ENCODE data around the gene C1QTNF9B.
"Not testable (repeated sequence)": the region's sequence is repeated elsewhere in the genome, so short reads cannot be mapped to it uniquely, and the experiment has no call there.

Gene C1QTNF9B

DNA sequence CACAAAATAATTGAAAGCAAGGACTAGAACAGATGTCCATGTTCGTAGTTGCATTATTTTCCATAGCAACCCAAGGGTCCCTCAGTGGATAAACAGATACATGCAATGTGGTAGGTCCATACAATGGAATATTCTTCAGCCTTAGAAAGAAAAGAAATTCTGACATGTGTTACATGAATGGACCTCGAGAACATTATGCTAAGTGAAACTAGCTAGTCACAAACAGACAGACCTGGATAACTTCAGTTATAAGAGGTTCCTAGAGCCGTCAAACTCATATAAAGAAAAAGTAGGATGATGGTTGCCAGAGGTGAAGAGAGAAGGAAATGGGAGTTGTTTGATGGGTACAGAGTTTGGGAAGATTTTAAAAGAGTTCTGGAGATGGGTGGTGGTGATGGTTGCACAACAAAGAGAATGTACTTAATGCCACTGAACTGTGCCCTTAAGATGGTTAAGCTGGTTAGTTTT lies at the start of gene C1QTNF9B:
C1QTNF9B (minus strand) TSS at position 51 of the 468 bp plus-strand sequence.
- not testable (repeated sequence) for H3K4me3 ChIP-seq (ENCODE audit: low read length); DNase-seq (ENCODE audit: low read depth, low spot score); H3K27me3 ChIP-seq (ENCODE audit: control insufficient read depth, insufficient read depth, low read length); H3K27ac ChIP-seq (ENCODE audit: low read length); H3K4me1 ChIP-seq (ENCODE audit: control insufficient read depth, insufficient read depth, low read length); H3K36me3 ChIP-seq (ENCODE audit: control insufficient read depth, insufficient read depth, low read length); H3K9me3 ChIP-seq (ENCODE audit: control insufficient read depth, insufficient read depth, low read length)
- no CpG with 5 or more reads among the region's 3 CpGs for WGBS (ENCODE audit: insufficient coverage, insufficient read length)

DNA sequence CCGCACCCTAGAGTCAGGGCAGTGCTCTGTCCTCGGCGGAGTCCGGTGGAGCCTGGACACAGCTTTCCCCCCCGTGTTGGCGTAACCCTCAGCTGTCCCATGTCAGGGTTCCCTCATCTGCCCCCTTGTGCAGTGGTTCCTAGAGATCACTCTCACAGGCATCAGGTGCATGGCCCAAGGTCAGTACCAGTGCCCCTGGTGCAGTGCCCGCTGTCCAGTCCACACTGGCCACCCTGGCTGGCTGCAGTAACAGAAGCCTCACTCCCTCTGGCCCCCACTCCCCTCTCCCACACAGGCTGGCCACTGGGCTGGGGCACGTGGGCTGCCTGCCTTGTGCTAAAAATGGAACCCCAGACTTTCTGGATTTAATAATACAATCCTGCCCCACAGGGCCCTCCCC lies 49.6 kb upstream of the C1QTNF9B start:
- Histone ChIP-seq H3K4me3 (ENCODE audit: low read length) (no peak overlapping the region), H3K27ac (ENCODE audit: low read length) (no peak overlapping the region), H3K9me3 (ENCODE audit: control insufficient read depth, insufficient read depth, low read length) (no peaks in the 10 kb centered on the region), H3K4me1 (ENCODE audit: control insufficient read depth, insufficient read depth, low read length) (no peaks in the 10 kb centered on the region), H3K36me3 (ENCODE audit: control insufficient read depth, insufficient read depth, low read length) (no peaks in the 10 kb centered on the region), H3K27me3 (ENCODE audit: control insufficient read depth, insufficient read depth, low read length) (no peaks in the 10 kb centered on the region)
- WGBS (ENCODE audit: insufficient coverage, insufficient read length) = no CpG with 5 or more reads among the region's 8 CpGs
- no peak for DNase-seq (ENCODE audit: low read depth, low spot score)

DNA sequence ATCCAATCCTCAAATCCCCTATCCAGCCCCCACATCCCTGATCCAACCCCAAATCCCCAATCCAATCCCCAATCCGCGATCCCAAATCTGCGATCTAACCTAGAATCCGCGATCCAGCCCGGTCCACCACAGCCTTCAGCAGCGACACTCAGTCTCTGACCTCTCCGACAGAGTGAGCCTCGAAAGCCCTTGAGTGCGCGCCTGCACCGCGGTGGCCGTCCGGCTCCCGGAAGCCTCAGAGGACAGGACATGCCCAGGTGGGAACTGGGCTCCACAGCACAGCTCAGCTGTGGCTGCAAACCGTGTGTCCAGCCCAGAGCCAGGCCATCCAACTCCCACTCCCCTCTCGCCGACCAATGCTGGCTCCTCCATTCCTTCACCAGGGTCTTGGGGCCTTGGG lies 48.8 kb upstream of the C1QTNF9B start:
- no peak for DNase-seq (ENCODE audit: low read depth, low spot score)
- H3K4me1 ChIP-seq (ENCODE audit: control insufficient read depth, insufficient read depth, low read length) = no peaks in the 10 kb centered on the region
- H3K27ac ChIP-seq (ENCODE audit: low read length) = no peak overlapping the region
- H3K36me3 ChIP-seq (ENCODE audit: control insufficient read depth, insufficient read depth, low read length) = no peaks in the 10 kb centered on the region
- no peak overlapping the region for H3K4me3 ChIP-seq (ENCODE audit: low read length)
- H3K9me3 ChIP-seq (ENCODE audit: control insufficient read depth, insufficient read depth, low read length) = no peaks in the 10 kb centered on the region
- 100% methylated on average over 3 of the region's 19 CpGs for WGBS (ENCODE audit: insufficient coverage, insufficient read length)
- no peaks in the 10 kb centered on the region for H3K27me3 ChIP-seq (ENCODE audit: control insufficient read depth, insufficient read depth, low read length)

DNA sequence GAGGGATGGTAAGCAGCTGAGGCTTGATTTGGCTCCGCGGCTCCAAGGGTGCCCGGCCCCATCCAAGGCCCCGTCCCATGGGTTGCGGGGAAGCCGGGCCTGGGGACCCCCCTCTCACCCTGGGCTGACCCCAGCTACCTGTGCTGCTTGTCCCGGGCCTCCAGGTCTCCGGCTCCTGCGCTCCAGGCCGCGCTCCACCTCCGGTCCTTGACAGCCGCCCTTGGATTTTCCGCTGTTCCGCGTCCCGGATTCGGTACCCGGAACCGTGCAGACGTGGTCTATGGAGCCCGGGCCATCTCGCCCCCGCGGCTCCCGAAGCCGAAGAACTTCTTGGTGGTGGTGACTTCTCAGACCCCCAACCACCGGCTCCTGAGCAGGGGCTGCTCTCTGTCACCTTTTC lies 48.3 kb upstream of the C1QTNF9B start:
- Histone ChIP-seq H3K36me3 (ENCODE audit: control insufficient read depth, insufficient read depth, low read length) (no peaks in the 10 kb centered on the region), H3K4me1 (ENCODE audit: control insufficient read depth, insufficient read depth, low read length) (no peaks in the 10 kb centered on the region), H3K27me3 (ENCODE audit: control insufficient read depth, insufficient read depth, low read length) (no peaks in the 10 kb centered on the region), H3K4me3 (ENCODE audit: low read length) (no peak overlapping the region), H3K9me3 (ENCODE audit: control insufficient read depth, insufficient read depth, low read length) (no peaks in the 10 kb centered on the region), H3K27ac (ENCODE audit: low read length) (no peak overlapping the region)
- WGBS (ENCODE audit: insufficient coverage, insufficient read length) = no CpG with 5 or more reads among the region's 28 CpGs
- no peak for DNase-seq (ENCODE audit: low read depth, low spot score)

DNA sequence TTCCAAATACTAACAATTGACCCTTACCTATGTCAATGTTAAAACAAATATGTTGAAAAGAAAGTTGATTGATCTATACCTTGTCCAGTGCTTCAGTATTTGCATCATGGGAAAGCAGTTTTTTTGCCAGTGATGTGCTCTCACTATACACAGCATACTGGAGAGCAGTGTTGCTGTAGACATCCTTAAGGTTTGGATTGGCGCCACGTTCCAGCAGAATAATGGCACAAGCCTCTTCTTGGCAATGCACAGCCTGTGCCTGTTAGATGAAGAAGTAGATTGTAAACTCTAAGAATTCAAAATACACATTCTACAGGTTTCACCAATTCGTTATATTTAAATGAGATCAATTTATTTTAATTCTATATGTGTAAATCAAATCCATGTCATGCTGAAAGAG lies 43.9 kb upstream of the C1QTNF9B start:
- no peak overlapping the region for H3K4me3 ChIP-seq (ENCODE audit: low read length)
- H3K4me1 ChIP-seq (ENCODE audit: control insufficient read depth, insufficient read depth, low read length) = no peaks in the 10 kb centered on the region
- whole genome bisulfite sequencing (ENCODE audit: insufficient coverage, insufficient read length) = no CpG with 5 or more reads among the region's 3 CpGs
- H3K27me3 ChIP-seq (ENCODE audit: control insufficient read depth, insufficient read depth, low read length) = no peaks in the 10 kb centered on the region
- no peaks in the 10 kb centered on the region for H3K9me3 ChIP-seq (ENCODE audit: control insufficient read depth, insufficient read depth, low read length)
- DNase-seq (ENCODE audit: low read depth, low spot score) = no peak
- no peak overlapping the region for H3K27ac ChIP-seq (ENCODE audit: low read length)
- H3K36me3 ChIP-seq (ENCODE audit: control insufficient read depth, insufficient read depth, low read length) = no peaks in the 10 kb centered on the region

DNA sequence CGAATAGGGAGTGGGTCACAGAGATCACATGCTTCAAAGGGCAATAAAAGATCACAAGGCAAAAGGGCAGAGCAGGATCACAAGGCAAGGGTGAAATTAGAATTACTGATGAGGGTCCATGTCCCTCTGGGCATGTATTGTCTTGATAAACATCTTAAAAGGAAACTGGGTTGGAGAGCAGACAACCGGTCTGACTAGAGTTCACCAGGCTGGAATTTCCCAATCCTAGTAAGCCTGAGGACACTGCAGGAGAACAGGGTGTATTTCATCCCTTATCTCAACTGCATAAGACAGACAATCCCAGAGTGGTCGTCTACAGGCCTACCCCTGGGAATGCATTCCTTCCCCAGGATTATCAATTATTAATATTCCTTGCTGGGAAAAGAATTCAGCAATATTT lies 42.4 kb upstream of the C1QTNF9B start:
- not testable (repeated sequence) for H3K27ac ChIP-seq (ENCODE audit: low read length); H3K9me3 ChIP-seq (ENCODE audit: control insufficient read depth, insufficient read depth, low read length); H3K27me3 ChIP-seq (ENCODE audit: control insufficient read depth, insufficient read depth, low read length); DNase-seq (ENCODE audit: low read depth, low spot score); H3K36me3 ChIP-seq (ENCODE audit: control insufficient read depth, insufficient read depth, low read length); H3K4me3 ChIP-seq (ENCODE audit: low read length); H3K4me1 ChIP-seq (ENCODE audit: control insufficient read depth, insufficient read depth, low read length)
- WGBS (ENCODE audit: insufficient coverage, insufficient read length) = no CpG with 5 or more reads among the region's 3 CpGs

DNA sequence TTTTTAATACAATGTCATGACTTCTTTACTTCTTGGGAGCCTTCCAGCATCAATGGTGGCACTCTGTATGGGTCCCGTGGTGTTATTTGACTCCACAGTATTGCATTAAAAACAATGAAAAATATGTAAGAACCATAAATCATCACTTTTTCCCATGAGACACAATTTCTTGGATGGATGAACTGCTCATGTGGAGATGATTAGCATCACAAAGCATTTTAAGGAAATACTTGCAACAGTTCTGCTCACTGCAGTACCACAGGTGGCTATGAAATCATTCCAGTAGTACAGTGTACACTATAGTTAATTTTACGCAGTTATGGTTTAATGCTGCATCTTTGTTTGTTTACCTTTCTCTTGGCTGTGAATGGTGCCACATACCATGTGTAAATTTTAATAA lies 37.2 kb upstream of the C1QTNF9B start:
- H3K9me3 ChIP-seq (ENCODE audit: control insufficient read depth, insufficient read depth, low read length) = no peaks in the 10 kb centered on the region
- no CpG with 5 or more reads among the region's 2 CpGs for WGBS (ENCODE audit: insufficient coverage, insufficient read length)

DNA sequence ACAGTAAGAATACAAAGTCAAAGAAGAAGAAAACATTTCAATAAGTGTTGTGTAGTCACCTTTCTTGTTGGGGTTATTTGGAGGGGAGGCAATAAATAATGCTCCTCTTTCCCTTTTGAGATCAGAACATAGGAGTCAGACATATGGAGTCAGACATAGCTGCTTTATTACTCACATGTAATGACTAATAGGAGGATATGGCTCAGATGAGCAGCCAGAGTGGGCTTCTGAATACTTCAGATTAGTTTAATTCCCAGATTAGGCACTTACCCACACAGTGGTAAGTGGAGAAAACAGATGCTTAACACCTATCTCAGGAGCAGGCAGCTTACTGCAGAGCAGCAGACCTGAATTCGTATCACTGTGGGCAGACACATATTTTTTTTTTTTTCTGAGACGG lies 31.7 kb upstream of the C1QTNF9B start:
- Histone ChIP-seq H3K4me1 (ENCODE audit: control insufficient read depth, insufficient read depth, low read length) (no peaks in the 10 kb centered on the region), H3K4me3 (ENCODE audit: low read length) (no peak overlapping the region), H3K27me3 (ENCODE audit: control insufficient read depth, insufficient read depth, low read length) (no peaks in the 10 kb centered on the region), H3K36me3 (ENCODE audit: control insufficient read depth, insufficient read depth, low read length) (no peaks in the 10 kb centered on the region), H3K9me3 (ENCODE audit: control insufficient read depth, insufficient read depth, low read length) (no peaks in the 10 kb centered on the region), H3K27ac (ENCODE audit: low read length) (no peak overlapping the region)
- no CpG with 5 or more reads among the region's 2 CpGs for WGBS (ENCODE audit: insufficient coverage, insufficient read length)
- DNase-seq (ENCODE audit: low read depth, low spot score) = no peak

More for the DNA sequence above, 37.2 kb upstream of the C1QTNF9B start:
- no peak overlapping the region for H3K27ac ChIP-seq (ENCODE audit: low read length)
- H3K36me3 ChIP-seq (ENCODE audit: control insufficient read depth, insufficient read depth, low read length) = no peaks in the 10 kb centered on the region
- H3K4me1 ChIP-seq (ENCODE audit: control insufficient read depth, insufficient read depth, low read length) = no peaks in the 10 kb centered on the region
- H3K27me3 ChIP-seq (ENCODE audit: control insufficient read depth, insufficient read depth, low read length) = no peaks in the 10 kb centered on the region
- no peak overlapping the region for H3K4me3 ChIP-seq (ENCODE audit: low read length)
- no peak for DNase-seq (ENCODE audit: low read depth, low spot score)

DNA sequence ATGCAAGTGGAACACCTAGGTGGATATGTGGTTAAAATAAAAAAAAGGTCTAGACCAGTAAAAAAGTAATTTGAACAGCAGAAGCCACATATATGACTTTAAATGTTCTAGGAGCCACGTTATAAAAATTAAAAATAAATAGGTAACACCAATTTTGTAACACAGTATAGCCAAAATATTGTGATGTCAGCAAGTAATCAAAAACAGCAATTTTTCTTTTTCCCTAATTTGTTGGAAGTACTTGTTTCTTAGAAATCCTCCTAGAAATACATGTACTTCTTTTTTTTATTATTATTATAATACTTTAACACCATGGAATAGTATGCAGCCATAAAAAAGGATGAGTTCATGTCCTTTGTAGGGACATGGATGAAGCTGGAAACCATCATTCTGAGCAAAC lies 25.7 kb upstream of the C1QTNF9B start:
- Histone ChIP-seq H3K36me3 (ENCODE audit: control insufficient read depth, insufficient read depth, low read length) (no peaks in the 10 kb centered on the region), H3K27ac (ENCODE audit: low read length) (no peak overlapping the region), H3K4me1 (ENCODE audit: control insufficient read depth, insufficient read depth, low read length) (no peaks in the 10 kb centered on the region), H3K27me3 (ENCODE audit: control insufficient read depth, insufficient read depth, low read length) (no peaks in the 10 kb centered on the region), H3K4me3 (ENCODE audit: low read length) (no peak overlapping the region), H3K9me3 (ENCODE audit: control insufficient read depth, insufficient read depth, low read length) (no peaks in the 10 kb centered on the region)
- no CpG with 5 or more reads among the region's 1 CpG for WGBS (ENCODE audit: insufficient coverage, insufficient read length)
- no peak for DNase-seq (ENCODE audit: low read depth, low spot score)

DNA sequence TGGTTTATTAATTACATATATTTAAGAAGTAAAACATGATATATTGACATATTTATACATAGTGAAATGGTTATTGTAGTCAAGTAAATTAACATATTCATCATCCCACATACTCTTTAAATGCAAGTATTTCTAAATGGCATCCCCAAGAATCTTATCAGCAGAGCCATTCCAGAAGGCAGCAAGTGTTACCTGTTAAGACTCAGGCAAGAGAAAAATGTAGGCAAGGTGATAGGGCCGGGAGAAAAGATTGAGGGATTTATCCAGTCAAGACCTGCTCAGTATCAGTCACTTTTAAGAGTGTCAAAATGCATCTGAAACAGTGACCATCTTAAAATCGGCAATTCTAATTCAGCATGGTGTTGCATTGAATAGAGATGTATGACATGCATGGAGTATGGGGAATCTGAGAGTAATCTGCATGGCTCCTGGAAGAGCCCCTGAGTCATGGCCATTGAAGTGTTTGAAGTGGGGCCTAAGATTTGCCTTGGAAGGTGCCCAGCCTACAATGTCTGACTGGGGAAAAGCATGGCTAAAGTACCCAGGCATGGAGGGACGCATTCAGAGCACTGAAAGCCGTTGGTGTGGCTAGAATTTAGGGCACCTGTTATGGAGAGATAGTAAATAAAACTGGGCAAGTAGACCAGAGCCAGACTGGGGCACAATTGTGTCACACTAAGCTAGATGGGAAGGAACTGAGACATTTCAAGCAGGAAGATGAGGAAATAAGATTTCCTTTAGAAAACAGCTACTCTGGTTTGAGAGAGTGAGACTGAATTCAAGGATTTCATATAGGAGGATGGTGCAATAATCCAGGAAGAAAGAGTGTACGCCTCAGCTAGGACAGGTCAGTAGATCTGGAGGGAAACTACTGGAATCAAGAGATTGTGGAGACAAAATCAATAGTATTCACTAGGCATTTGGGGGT lies 25.0 kb upstream of the C1QTNF9B start:
- H3K36me3 ChIP-seq (ENCODE audit: control insufficient read depth, insufficient read depth, low read length) = no peaks in the 10 kb centered on the region
- H3K4me1 ChIP-seq (ENCODE audit: control insufficient read depth, insufficient read depth, low read length) = no peaks in the 10 kb centered on the region
- no peaks in the 10 kb centered on the region for H3K9me3 ChIP-seq (ENCODE audit: control insufficient read depth, insufficient read depth, low read length)
- no CpG with 5 or more reads among the region's 5 CpGs for WGBS (ENCODE audit: insufficient coverage, insufficient read length)
- peak; percentile 4 for DNase-seq (ENCODE audit: low read depth, low spot score)
- H3K4me3 ChIP-seq (ENCODE audit: low read length) = no peak overlapping the region
- no peaks in the 10 kb centered on the region for H3K27me3 ChIP-seq (ENCODE audit: control insufficient read depth, insufficient read depth, low read length)
- no peak overlapping the region for H3K27ac ChIP-seq (ENCODE audit: low read length)

DNA sequence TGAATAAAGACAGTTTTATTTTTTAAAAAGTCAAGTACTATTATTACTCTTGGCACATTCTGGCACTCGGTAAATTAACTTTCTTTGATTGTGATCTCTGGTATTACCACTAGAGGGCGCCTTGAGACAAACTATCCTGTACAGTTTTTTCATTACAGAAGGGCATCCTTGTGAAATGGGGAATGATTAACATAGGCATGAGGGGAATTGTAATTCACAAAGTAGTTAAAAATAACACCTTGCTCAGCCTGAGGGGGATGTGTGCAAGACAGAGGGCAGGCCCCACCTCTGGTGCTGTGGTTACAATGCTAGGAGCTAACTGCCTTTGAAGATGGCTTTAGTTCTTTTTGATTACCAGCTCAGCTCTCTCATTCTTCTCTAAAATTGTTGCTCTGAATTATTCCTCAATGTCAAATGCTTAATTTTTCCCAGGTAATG lies 24.2 kb upstream of the C1QTNF9B start:
- H3K27me3 ChIP-seq (ENCODE audit: control insufficient read depth, insufficient read depth, low read length) = no peaks in the 10 kb centered on the region
- H3K27ac ChIP-seq (ENCODE audit: low read length) = no peak overlapping the region
- no peaks in the 10 kb centered on the region for H3K4me1 ChIP-seq (ENCODE audit: control insufficient read depth, insufficient read depth, low read length)
- H3K9me3 ChIP-seq (ENCODE audit: control insufficient read depth, insufficient read depth, low read length) = no peaks in the 10 kb centered on the region
- no peaks in the 10 kb centered on the region for H3K36me3 ChIP-seq (ENCODE audit: control insufficient read depth, insufficient read depth, low read length)
- peak; percentile 47 for DNase-seq (ENCODE audit: low read depth, low spot score)
- no peak overlapping the region for H3K4me3 ChIP-seq (ENCODE audit: low read length)
- no CpG with 5 or more reads among the region's 2 CpGs for WGBS (ENCODE audit: insufficient coverage, insufficient read length)
